Measurements from ENCODE around the gene FUT2. TPM values are rescaled to one million over a fixed set of nuclear protein-coding genes. Genes with fewer than 3 reads are reported as not detected.
A peak's percentile ranks its signal among the peaks of the same experiment; 100 is the strongest.

FUT2 gene
- total and polyA plus RNA-seq, 2 of the 13 experiments (the other 11 are each of a cell fraction or from before 2014, with no cell fraction given), result 0.07 TPM; not detected in 1

- TF ChIP-seq, protein P1, sequence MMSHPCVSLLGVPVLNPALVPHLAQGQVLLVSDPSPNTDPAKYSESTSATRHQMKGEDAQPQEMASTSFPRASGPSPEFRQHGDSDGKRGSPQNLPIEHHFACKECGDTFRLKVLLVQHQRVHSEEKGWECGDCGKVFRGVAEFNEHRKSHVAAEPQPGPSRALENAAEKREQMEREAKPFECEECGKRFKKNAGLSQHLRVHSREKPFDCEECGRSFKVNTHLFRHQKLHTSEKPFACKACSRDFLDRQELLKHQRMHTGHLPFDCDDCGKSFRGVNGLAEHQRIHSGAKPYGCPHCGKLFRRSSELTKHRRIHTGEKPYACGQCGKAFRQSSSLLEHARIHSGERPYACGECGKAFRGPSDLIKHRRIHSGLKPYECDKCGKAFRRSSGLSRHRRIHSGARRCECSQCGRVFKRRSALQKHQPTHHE (CRISPR knock-in tag; IDR thresholded peaks at IDR 0.05; ENCODE audit: borderline replicate concordance), result no peak
- no peak; the same call in 1 of the 2 replicates for TF ChIP-seq GATAD2A (CRISPR knock-in tag; IDR thresholded peaks at IDR 0.05)
- TF ChIP-seq ESRRA (CRISPR knock-in tag; IDR thresholded peaks at IDR 0.05; ENCODE audit: low read depth), result peak; percentile 37; the same call in 1 of the 2 replicates
- no peak; the same call in 1 of the 2 replicates for TF ChIP-seq TFDP1 (CRISPR knock-in tag; IDR thresholded peaks at IDR 0.05; ENCODE audit: borderline replicate concordance)
- peak; percentile 46; the same call in 1 of the 2 replicates for TF ChIP-seq ZNF710 (CRISPR knock-in tag; IDR thresholded peaks at IDR 0.05; ENCODE audit: borderline replicate concordance)
- TF ChIP-seq, protein P2, sequence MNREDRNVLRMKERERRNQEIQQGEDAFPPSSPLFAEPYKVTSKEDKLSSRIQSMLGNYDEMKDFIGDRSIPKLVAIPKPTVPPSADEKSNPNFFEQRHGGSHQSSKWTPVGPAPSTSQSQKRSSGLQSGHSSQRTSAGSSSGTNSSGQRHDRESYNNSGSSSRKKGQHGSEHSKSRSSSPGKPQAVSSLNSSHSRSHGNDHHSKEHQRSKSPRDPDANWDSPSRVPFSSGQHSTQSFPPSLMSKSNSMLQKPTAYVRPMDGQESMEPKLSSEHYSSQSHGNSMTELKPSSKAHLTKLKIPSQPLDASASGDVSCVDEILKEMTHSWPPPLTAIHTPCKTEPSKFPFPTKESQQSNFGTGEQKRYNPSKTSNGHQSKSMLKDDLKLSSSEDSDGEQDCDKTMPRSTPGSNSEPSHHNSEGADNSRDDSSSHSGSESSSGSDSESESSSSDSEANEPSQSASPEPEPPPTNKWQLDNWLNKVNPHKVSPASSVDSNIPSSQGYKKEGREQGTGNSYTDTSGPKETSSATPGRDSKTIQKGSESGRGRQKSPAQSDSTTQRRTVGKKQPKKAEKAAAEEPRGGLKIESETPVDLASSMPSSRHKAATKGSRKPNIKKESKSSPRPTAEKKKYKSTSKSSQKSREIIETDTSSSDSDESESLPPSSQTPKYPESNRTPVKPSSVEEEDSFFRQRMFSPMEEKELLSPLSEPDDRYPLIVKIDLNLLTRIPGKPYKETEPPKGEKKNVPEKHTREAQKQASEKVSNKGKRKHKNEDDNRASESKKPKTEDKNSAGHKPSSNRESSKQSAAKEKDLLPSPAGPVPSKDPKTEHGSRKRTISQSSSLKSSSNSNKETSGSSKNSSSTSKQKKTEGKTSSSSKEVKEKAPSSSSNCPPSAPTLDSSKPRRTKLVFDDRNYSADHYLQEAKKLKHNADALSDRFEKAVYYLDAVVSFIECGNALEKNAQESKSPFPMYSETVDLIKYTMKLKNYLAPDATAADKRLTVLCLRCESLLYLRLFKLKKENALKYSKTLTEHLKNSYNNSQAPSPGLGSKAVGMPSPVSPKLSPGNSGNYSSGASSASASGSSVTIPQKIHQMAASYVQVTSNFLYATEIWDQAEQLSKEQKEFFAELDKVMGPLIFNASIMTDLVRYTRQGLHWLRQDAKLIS (CRISPR knock-in tag; IDR thresholded peaks at IDR 0.05), result no peak
- no peak for TF ChIP-seq RFXAP (CRISPR knock-in tag; IDR thresholded peaks at IDR 0.05; ENCODE audit: borderline replicate concordance)
Observed at GRCh38 chr19:48646001-48646721, 49.6 kb upstream of the FUT2 start, which contains the start of gene CA11 (continued).
